Measurements from ENCODE around the gene CCDC88C.

CCDC88C gene

GRCh38 chr14:91295276-91295845, 122.3 kb downstream of the CCDC88C start:
- Histone ChIP-seq H3K4me2 (ENCODE audit: low read length) (no peak overlapping the region), H3K27me3 (ENCODE audit: control insufficient read depth, insufficient read depth, low read length) (no peaks in the 10 kb centered on the region), H3K36me3 (ENCODE audit: control insufficient read depth, insufficient read depth, low read length) (no peaks in the 10 kb centered on the region), H3K79me2 (no peaks in the 10 kb centered on the region), H3K9ac (no peak overlapping the region), H3K27ac (no peak overlapping the region), H3K4me3 (ENCODE audit: low read depth, low read length) (no peak overlapping the region), H3K9me3 (ENCODE audit: control insufficient read depth, low read length) (no peaks in the 10 kb centered on the region), H3K4me1 (peaks cover 4% of the 10 kb centered on the region), H2AFZ (no peak overlapping the region)
- TF ChIP-seq CTCF (IDR thresholded peaks at IDR 0.05): no peak

- Histone ChIP-seq H3K79me2 (no peaks in the 10 kb centered on the region), H3K4me1 (peaks cover 4% of the 10 kb centered on the region), H2AFZ (no peak overlapping the region), H3K27ac (no peak overlapping the region), H3K4me3 (ENCODE audit: low read depth, low read length) (no peak overlapping the region), H3K4me2 (ENCODE audit: low read length) (no peak overlapping the region), H3K9me3 (ENCODE audit: control insufficient read depth, low read length) (no peaks in the 10 kb centered on the region), H3K27me3 (ENCODE audit: control insufficient read depth, insufficient read depth, low read length) (no peaks in the 10 kb centered on the region), H3K36me3 (ENCODE audit: control insufficient read depth, insufficient read depth, low read length) (no peaks in the 10 kb centered on the region), H3K9ac (no peak overlapping the region)
- no peak for TF ChIP-seq CTCF (IDR thresholded peaks at IDR 0.05)
Observed at GRCh38 chr14:91294153-91294552, 123.5 kb downstream of the CCDC88C start.

GRCh38 chr14:91293281-91293680, 124.3 kb downstream of the CCDC88C start:
- H3K36me3 ChIP-seq (ENCODE audit: control insufficient read depth, insufficient read depth, low read length): no peaks in the 10 kb centered on the region
- H2AFZ ChIP-seq: no peak overlapping the region
- no peaks in the 10 kb centered on the region for H3K9me3 ChIP-seq (ENCODE audit: control insufficient read depth, low read length)
- H3K4me1 ChIP-seq: peaks cover 4% of the 10 kb centered on the region
- no peak overlapping the region for H3K4me3 ChIP-seq (ENCODE audit: low read depth, low read length)
- no peaks in the 10 kb centered on the region for H3K27me3 ChIP-seq (ENCODE audit: control insufficient read depth, insufficient read depth, low read length)
- TF ChIP-seq CTCF (IDR thresholded peaks at IDR 0.05): no peak
- no peaks in the 10 kb centered on the region for H3K79me2 ChIP-seq
- H3K27ac ChIP-seq: no peak overlapping the region
- no peak overlapping the region for H3K9ac ChIP-seq
- H3K4me2 ChIP-seq (ENCODE audit: low read length): no peak overlapping the region

GRCh38 chr14:91292491-91292890, 125.1 kb downstream of the CCDC88C start:
- no peak overlapping the region for H3K27ac ChIP-seq
- no peak overlapping the region for H3K9ac ChIP-seq
- no peak for TF ChIP-seq CTCF (IDR thresholded peaks at IDR 0.05)
- no peak overlapping the region for H2AFZ ChIP-seq
- no peaks in the 10 kb centered on the region for H3K9me3 ChIP-seq (ENCODE audit: control insufficient read depth, low read length)
- H3K27me3 ChIP-seq (ENCODE audit: control insufficient read depth, insufficient read depth, low read length): no peaks in the 10 kb centered on the region
- H3K4me3 ChIP-seq (ENCODE audit: low read depth, low read length): no peak overlapping the region
- peaks cover 4% of the 10 kb centered on the region for H3K4me1 ChIP-seq
- no peaks in the 10 kb centered on the region for H3K36me3 ChIP-seq (ENCODE audit: control insufficient read depth, insufficient read depth, low read length)
- no peak overlapping the region for H3K4me2 ChIP-seq (ENCODE audit: low read length)
- H3K79me2 ChIP-seq: no peaks in the 10 kb centered on the region

- H3K27me3 ChIP-seq (ENCODE audit: control insufficient read depth, insufficient read depth, low read length): no peaks in the 10 kb centered on the region
- no peaks in the 10 kb centered on the region for H3K9me3 ChIP-seq (ENCODE audit: control insufficient read depth, low read length)
- no peak overlapping the region for H3K9ac ChIP-seq
- no peaks in the 10 kb centered on the region for H3K79me2 ChIP-seq
- no peaks in the 10 kb centered on the region for H3K36me3 ChIP-seq (ENCODE audit: control insufficient read depth, insufficient read depth, low read length)
- H3K4me2 ChIP-seq (ENCODE audit: low read length): no peak overlapping the region
- no peak for TF ChIP-seq CTCF (IDR thresholded peaks at IDR 0.05)
- peaks cover 4% of the 10 kb centered on the region for H3K4me1 ChIP-seq
- H2AFZ ChIP-seq: no peak overlapping the region
- H3K4me3 ChIP-seq (ENCODE audit: low read depth, low read length): no peak overlapping the region
- H3K27ac ChIP-seq: no peak overlapping the region
Observed at GRCh38 chr14:91291786-91292405, 125.7 kb downstream of the CCDC88C start.

Measured in parathyroid adenoma (tissue), 2 donors.